Fibroblast of skin of abdomen (primary cell): ENCODE data around the gene MED13L.
A peak's percentile ranks its signal among the peaks of the same experiment; 100 is the strongest.
"Not testable (repeated sequence)": the region's sequence is repeated elsewhere in the genome, so short reads cannot be mapped to it uniquely, and the experiment has no call there.

Source experiments
- DNase-seq: peaks from one replicate; pipeline ENCODE4 v3.0.0-alpha.2; 2013

The MED13L gene

DNA sequence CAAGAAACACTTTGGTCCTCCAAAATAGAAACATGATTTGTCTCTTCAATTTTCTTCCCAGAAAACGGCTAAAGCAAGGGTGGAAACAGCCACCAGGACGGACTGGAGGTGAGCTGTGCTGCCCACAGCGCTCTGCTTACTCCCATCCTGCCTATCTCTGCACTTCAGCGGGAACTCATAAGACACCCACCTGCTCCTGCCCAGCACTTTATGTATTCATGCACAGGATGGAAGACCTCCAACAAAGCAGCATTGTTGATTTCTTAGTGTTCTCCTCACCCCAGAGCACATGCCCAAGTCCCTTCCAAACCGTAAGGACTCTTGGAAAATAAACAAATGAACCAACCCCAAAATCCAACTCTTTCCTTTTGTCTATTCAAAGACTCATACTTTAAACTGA lies 277.2 kb downstream of the MED13L start:
- no peak for DNase-seq

GRCh38 chr12:115999582-115999981 lies 277.9 kb downstream of the MED13L start:
- no peak for DNase-seq

DNA sequence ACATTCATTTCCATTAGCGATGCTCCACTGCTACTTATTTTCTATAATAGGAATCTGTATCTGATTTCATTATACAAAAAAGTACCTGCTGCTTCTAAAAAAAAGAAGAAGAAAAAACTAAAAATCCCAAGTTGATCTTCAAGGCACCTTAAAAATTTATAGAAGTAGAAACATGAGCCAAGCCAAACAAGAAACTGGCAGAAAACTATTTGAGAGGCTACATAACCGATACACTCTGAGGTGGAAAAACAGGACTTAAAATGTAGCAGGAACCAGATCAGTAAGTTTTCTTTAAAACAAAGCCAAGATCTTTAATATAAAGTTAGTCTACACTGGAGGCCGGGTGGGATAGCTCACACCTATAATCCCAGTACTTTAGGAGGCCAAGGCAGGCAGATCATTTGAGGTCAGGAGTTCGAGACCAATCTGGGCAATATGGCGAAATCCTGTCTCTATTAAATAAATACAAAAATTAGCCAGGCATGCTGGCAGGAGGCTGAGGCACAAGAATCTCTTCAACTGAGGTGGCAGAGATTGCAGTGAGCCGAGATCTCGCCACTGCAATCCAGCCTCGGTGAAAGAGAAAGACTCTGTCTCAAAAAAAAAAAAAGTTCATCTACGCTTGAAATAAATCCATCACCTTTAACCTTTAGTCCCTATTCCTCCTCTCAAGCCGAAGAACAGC lies 278.6 kb downstream of the MED13L start:
- DNase-seq, result no peak

DNA sequence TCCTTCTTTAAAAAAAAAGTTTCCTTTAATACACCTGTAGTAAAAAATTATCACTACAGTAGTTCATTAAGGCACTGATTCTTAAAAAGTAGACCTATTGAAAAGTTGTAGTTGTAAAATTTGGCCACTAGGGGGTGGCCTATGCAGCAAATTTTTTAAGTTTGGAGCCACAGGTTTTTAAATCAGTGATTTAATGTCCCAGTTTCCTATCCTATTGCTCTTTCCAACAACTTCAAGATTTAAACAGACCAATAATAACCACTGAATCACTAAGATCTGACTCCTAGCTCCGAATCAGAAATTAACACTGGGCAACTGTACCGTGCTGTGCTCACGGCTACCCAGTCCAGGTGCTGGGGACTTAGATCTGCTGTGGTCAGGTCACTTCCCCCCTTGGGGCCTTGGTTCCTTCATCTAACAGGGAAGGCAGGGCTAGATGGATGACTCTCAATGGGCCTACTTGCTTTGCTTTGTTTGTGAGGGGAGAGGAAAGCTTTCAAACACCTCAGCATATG lies 279.3 kb downstream of the MED13L start:
- DNase-seq, result peak; percentile 57

DNA sequence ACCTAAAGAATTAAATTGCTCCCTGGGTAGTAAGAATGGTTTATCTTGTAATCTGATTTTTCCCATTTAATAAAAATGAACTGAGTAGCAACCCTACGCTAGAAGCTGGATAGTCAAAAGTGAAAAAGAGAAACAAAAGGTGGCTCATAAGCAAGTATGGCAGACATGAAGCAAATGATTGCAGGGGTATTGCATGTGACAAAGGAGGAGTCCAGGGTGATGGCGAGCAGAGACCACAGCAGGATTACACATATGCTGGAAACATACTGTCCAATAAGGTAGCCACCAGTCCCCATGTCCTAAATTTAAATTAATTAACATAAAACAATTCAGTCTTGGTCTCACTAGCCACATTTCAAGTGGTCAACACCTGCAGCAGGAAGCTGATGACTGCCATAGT lies 283.8 kb downstream of the MED13L start:
- no peak for DNase-seq

DNA sequence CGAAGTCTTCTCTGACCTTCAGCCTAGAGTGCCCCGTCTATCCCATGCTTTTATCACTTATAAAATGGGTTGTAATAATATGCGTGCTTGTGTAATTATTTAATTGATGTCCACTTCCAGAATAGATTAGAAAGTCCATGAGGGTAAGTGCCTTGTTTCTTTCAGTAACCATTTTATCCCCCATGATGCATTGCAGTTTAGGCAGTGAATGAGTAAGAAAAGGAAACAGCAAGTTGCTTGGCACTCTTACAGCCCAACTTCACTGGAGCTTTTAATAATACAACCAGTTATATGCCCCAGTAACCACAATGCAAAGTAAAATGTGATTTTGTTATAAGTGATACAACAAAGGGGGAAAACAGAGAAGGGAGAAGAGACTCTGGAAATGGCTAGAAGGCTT lies 287.3 kb downstream of the MED13L start:
- no peak for DNase-seq

DNA sequence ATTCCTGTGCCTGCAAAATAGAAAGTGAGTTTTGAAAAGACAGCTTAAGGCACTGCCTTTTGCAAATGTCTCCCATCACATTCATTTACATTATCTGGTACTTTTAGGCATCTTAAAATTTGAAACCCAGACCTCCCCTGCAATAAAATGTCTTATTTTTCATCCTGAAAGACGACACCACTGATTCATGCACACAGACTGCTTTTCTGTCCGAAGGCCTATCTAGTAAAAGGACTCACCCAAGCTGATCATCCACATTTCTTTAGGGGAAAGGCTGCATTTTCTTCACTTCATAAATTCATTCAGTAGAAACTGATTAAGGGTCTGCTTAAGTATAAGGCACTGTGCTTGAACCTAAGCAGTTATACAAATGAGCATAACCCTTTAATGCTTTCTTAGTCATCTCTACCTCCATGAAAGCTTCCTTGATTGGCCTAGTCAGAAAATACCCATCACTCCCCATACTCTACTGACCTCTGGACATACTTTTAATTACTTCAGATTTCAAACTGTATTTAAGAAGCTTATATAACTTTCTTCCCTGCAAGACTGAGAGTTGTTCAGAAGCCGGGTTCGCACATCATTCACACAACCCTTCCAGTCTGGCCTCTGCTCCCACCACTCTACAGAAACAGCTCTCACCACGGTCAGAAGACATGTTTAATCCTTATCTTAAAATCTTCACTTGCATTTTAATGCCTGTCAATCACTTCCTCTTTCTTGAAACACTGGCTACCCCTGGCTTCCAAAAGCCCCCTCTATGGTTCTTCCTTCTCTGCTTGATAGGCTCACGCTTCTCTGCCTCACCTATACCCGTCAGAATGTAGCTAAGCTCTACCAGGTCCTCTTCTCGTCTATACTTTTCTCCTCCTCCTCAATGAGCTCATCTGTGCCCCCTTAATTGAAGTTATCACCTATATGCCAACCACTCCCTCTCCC lies 288.6 kb downstream of the MED13L start:
- DNase-seq, result no peak

DNA sequence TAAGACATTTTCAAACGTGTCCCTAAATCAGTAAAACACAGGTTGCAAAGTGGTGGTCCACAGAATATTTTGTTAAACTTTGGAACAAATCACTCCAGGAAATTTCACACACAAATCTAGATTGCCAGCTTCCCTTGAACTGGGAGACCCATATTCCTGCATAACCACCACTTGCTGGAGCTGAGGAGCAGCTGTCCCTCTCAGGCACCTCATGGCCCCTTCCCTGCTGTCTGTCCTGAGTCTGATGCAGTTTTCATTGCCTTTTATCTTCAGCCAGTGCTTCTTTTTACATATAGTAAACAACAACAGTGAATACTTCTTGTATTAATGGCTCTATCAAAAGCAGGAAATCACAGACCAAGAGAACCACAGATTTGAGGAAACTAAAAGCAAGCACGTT lies 289.3 kb downstream of the MED13L start:
- DNase-seq, result no peak

- no peak for DNase-seq
Observed at GRCh38 chr12:115984616-115985015, 292.9 kb downstream of the MED13L start.

GRCh38 chr12:115983226-115983798 lies 294.2 kb downstream of the MED13L start:
- no peak for DNase-seq

DNA sequence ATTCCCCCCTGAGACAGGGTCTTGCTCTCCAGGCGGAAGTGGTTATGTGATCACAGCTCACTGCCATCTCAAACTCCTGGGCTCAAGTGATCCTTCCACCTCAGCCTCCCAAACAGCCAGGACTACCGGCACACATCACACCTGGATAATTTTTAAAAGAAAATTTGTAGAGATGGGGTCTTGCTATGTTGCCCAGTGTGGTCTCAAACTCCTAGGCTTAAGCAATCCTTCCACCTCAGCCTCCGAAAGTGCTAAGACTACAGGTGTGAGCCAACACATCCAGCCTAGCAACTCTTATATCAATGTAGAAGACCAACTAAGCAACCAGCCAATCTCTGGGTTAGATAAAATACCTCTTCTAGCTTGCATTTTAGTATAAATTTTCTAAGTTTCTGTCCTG lies 297.2 kb downstream of the MED13L start:
- DNase-seq, result no peak

DNA sequence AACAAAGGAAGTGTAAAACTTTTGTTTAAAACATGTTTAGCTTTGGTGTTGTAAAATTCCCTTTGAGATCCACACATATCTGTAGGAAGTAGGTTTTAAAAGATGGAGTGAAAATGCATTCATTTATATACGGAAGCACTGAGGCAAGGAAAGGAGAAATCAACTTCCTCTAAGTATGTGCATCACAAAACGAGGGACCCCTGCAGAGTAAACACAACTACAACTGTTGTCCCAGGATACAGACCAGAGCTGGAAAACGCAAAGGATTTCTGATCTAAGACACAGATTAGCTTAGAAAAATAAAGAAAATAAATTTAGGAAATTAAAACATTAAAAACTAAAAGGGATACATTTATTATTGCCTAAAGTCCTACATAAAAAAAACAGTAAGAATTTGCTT lies 297.6 kb downstream of the MED13L start:
- DNase-seq, result no peak

DNA sequence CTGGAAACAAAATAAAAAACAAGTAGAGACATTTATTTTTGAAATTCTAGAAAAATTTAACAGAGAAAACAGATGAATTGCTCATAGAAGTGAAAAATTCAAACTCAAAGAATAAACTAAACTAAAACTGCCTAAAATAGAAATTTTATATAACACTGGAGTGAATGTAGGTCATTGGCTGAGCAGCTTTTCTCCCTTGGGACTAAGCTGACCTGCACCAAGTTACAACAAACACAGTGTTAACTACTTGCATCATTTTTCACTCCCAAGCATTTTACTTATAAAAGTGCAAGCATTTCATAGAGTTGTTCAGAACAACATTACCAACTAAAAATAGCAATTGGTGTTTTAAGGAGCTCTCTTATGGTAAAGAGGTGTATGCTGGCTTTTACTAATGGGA lies 298.1 kb downstream of the MED13L start:
- DNase-seq, result no peak

DNA sequence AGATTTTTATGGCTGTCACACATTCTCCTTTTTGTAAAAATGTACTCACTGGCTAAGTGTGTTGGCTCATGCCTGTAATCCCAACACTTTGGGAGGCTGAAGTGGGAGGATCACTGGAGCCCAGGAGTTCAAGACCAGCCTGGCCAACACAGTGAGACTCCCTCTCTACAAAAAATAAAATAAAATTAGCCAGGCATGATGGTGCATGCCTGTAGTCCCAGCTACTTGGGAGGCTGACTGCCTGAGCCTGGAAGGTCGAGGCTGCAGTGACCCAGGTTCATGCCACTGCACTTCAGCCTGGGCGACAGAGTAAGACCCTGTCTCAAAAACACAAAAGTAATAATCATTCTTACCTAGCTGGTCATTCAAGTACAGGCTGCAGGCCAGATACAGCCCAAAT lies 300.7 kb downstream of the MED13L start:
- DNase-seq, result not testable (repeated sequence)

DNA sequence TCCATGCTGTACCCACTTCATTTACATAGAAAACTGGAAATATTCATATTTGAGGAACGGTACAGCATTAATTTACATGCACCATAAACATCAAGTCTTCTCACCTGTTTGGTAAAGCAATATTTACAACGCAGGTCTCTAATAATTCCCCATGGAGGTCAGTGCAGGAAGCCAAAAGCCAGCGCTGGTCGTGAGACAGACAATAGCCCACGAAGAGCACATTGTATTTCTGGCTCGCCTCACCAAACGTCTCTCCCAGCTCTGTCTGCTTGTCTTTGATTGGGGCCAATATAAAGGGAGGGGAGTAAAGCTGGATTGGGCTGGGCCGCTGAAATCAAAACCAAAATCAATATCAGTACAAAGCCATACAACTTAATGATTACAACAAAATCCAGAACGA lies 302.1 kb downstream of the MED13L start:
- no peak for DNase-seq

GRCh38 chr12:115973968-115974724 lies 303.3 kb downstream of the MED13L start:
- DNase-seq, result no peak

GRCh38 chr12:115973066-115973465 lies 304.4 kb downstream of the MED13L start:
- no peak for DNase-seq

DNA sequence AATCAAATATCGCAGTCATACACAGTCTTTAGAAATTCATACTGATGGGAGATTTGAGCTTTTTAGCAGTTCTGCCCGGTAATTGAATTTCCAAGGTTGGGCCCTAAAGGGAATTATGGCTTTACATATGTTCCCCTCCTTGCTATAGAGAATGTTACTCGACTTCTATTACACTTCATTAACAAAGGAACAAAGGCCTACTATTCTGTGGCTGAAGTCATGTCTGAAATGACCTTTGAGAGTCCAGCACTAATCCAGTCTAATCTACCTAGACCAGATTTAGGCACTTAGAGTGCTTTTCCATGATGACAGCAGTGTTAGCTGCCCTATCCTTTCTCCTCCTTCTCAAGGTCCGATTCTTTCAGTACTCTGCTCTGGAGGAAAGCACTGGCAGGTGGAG lies 305.3 kb downstream of the MED13L start:
- no peak for DNase-seq

DNA sequence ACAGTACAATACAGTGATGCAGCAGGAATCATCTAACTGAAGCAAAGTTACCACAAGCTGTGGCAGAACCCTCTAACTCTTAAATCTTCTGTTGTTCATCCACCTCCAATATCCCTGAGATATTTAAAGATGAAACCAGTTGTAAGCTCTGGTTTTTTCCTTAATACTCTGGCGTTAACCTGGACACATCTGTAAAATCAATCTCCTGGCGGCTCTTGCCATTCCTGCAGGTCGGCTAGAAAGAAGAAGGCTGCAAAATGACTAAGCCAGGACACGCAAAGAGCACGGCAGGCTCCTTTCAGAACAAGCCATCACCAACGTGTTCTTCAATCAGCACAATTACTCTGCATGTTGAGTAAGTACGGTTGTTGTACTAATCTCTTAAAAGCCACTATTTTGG lies 309.3 kb downstream of the MED13L start:
- no peak for DNase-seq

GRCh38 chr12:115966376-115966775 lies 311.1 kb downstream of the MED13L start:
- no peak for DNase-seq

DNA sequence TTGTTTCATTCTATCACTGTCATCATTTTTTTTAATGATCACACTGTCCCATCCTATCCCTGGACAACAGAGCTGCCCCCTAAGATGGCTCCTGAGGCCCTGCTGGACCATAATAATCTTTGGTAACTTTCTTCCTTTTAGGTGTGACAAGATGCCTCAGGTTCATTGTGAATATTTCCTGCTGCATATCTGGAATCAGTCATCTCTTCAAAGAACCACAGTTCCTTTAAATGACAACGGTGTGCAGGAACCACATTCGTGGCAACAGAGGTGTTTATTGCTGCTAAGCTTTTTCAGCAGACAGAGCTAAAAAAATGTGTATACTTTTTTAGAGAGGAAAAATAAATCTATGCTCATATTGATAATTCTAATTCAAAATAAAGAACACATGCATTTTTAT lies 312.9 kb downstream of the MED13L start:
- no peak for DNase-seq

DNA sequence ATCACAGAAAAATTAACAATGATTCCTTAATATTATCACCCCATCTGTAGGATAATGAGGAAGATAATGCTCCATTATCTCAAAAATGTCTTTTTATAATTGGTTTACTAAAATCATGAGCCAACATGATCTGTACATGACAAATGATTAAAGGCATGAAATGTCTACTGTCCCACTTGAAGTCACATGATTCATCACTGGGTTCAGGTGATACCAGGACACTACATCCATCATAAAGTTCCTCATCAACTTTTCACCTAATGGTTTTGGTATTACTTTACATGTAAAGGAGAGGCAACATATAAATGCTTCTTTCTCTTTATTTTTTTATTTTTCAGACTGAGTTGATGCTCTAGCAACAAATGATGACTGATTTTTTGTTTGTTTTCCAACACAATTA lies 313.3 kb downstream of the MED13L start:
- DNase-seq, result no peak

DNA sequence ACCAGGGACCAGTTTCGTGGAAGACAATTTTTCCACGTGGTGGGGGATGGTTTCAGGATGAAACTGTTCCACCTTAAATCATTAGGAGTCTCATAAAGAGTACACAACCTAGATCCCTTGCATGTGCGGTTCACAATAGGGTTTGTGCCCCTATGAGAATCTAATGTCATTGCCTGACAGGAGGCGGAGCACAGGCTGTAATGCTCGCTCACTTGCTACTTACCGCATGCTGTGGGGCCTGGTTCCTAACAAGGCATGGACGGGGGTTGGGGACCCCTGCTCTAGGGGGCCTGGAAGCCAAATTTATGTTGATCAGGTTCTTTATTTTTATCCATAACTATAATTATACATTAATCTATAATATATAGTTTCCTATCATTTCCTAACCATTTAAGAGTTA lies 315.3 kb downstream of the MED13L start:
- DNase-seq, result no peak
